WTC11 (cell line): ENCODE data around the gene BLOC1S1. TPM values are rescaled to one million over a fixed set of nuclear protein-coding genes. Genes with fewer than 3 reads are reported as not detected.

Source experiments
- ATAC-seq: fragments of 200-7000 bp; cut with Tn5 transposase; 2 replicates; pipeline ENCODE4 v1.10.0; 2021; ENCODE audit warnings: mild to moderate bottlenecking, moderate library complexity
- CTCF ChIA-PET: fragments of 300-600 bp; sonication (Branson Sonifier 250); formaldehyde crosslinking; loops from one replicate; lab custom pipeline; 2021; ENCODE audit warnings: antibody characterized with exemption; lab: Charles Lee
- POLR2A ChIA-PET: fragments of 350-600 bp; sonication (Branson Sonifier 250); formaldehyde crosslinking; loops from one replicate; lab custom pipeline; 2021; ENCODE audit warnings: antibody characterized with exemption; lab: Charles Lee
- DNase-seq: peaks from one replicate; pipeline ENCODE4 v3.0.0; 2021; ENCODE audit warnings: low spot score
- H3K27ac Mint-ChIP-seq: 2 replicates; pipeline ENCODE4 v1.8.0; 2021; ENCODE audit warnings: mixed read lengths
- H3K27me3 Mint-ChIP-seq: 2 replicates; pipeline ENCODE4 v1.8.0; 2021; ENCODE audit warnings: low read depth, mild to moderate bottlenecking, moderate library complexity, mixed read lengths
- H3K36me3 Mint-ChIP-seq: 2 replicates; pipeline ENCODE4 v1.8.0; 2021; ENCODE audit warnings: mixed read lengths
- H3K4me1 Mint-ChIP-seq: 2 replicates; pipeline ENCODE4 v1.8.0; 2022; ENCODE audit warnings: mixed read lengths
- H3K4me3 Mint-ChIP-seq: 2 replicates; pipeline ENCODE4 v1.8.0; 2021; ENCODE audit warnings: mild to moderate bottlenecking, moderate library complexity, mixed read lengths
- H3K9me3 Mint-ChIP-seq: 2 replicates; pipeline ENCODE4 v1.8.0; 2021; ENCODE audit warnings: mixed read lengths
- ATF6 ChIP-seq: sonication (generic); formaldehyde crosslinking; IDR thresholded peaks from 2 replicates; pipeline ENCODE4 v1.8.1; 2023; ENCODE audit warnings: mild to moderate bottlenecking, missing genetic modification reagents
- CDX4 ChIP-seq: fragments of 250-450 bp; sonication (Bioruptor Pico); IDR thresholded peaks from 2 replicates; pipeline ENCODE4 v1.9.0; 2021; ENCODE audit warnings: moderate library complexity, mild to moderate bottlenecking, inconsistent platforms, borderline replicate concordance
- CTCF ChIP-seq: fragments of 200-600 bp; IDR thresholded peaks from 2 replicates; pipeline ENCODE4 v1.8.0; 2022; ENCODE audit warnings: antibody characterized with exemption
- E2F4 ChIP-seq: sonication (generic); formaldehyde crosslinking; IDR thresholded peaks from 2 replicates; pipeline ENCODE4 v1.8.1; 2022; ENCODE audit warnings: low read depth, mild to moderate bottlenecking, moderate library complexity, missing genetic modification reagents, borderline replicate concordance
- EMX1 ChIP-seq: fragments of 250-450 bp; sonication (Bioruptor Pico); IDR thresholded peaks from 2 replicates; pipeline ENCODE4 v1.8.0; 2021; ENCODE audit warnings: mild to moderate bottlenecking
- HMGXB4 ChIP-seq: sonication (generic); formaldehyde crosslinking; IDR thresholded peaks from 2 replicates; pipeline ENCODE4 v1.8.1; 2023; ENCODE audit warnings: mild to moderate bottlenecking, moderate library complexity, missing genetic modification reagents
- IRF1 ChIP-seq: sonication (generic); formaldehyde crosslinking; IDR thresholded peaks from 2 replicates; pipeline ENCODE4 v1.8.0; 2023; ENCODE audit warnings: missing genetic modification reagents
- JAZF1 ChIP-seq: fragments of 250-450 bp; sonication (Bioruptor Pico); IDR thresholded peaks from 2 replicates; pipeline ENCODE4 v1.9.0; 2021; ENCODE audit warnings: moderate library complexity, mild to moderate bottlenecking, inconsistent platforms
- JUN ChIP-seq: sonication (generic); formaldehyde crosslinking; IDR thresholded peaks from 2 replicates; pipeline ENCODE4 v1.8.0; 2023; ENCODE audit warnings: mild to moderate bottlenecking, missing genetic modification reagents
- NFYB ChIP-seq: sonication (generic); formaldehyde crosslinking; conservative IDR thresholded peaks from 2 replicates; pipeline ENCODE4 v1.8.0; 2022; ENCODE audit warnings: low read depth, missing genetic modification reagents
- NR1H2 ChIP-seq: sonication (generic); formaldehyde crosslinking; IDR thresholded peaks from 2 replicates; pipeline ENCODE4 v1.9.0; 2021; ENCODE audit warnings: mild to moderate bottlenecking, moderate library complexity, missing genetic modification reagents
- NR3C1 ChIP-seq: sonication (generic); formaldehyde crosslinking; conservative IDR thresholded peaks from 2 replicates; pipeline ENCODE4 v1.8.1; 2023; ENCODE audit warnings: low read depth, mild to moderate bottlenecking, missing genetic modification reagents
- PRDM15 ChIP-seq: sonication (generic); formaldehyde crosslinking; IDR thresholded peaks from 2 replicates; pipeline ENCODE4 v1.8.0; 2022; ENCODE audit warnings: missing genetic modification reagents
- SMAD4 ChIP-seq: sonication (generic); formaldehyde crosslinking; IDR thresholded peaks from 2 replicates; pipeline ENCODE4 v1.8.0; 2022; ENCODE audit warnings: mild to moderate bottlenecking, missing genetic modification reagents
- ZBTB21 ChIP-seq: sonication (generic); formaldehyde crosslinking; IDR thresholded peaks from 2 replicates; pipeline ENCODE4 v1.8.1; 2023; ENCODE audit warnings: mild to moderate bottlenecking, missing genetic modification reagents, borderline replicate concordance
- ZBTB43 ChIP-seq: sonication (generic); formaldehyde crosslinking; IDR thresholded peaks from 2 replicates; pipeline ENCODE4 v1.8.1; 2023; ENCODE audit warnings: mild to moderate bottlenecking, missing genetic modification reagents
- ZNF317 ChIP-seq: sonication (generic); formaldehyde crosslinking; IDR thresholded peaks from 2 replicates; pipeline ENCODE4 v1.8.1; 2023; ENCODE audit warnings: low read depth, mild to moderate bottlenecking, moderate library complexity, missing genetic modification reagents, borderline replicate concordance
- ZNF512 ChIP-seq: sonication (generic); formaldehyde crosslinking; IDR thresholded peaks from 2 replicates; pipeline ENCODE4 v1.8.1; 2022; ENCODE audit warnings: missing genetic modification reagents, borderline replicate concordance
- ZSCAN18 ChIP-seq: fragments of 250-450 bp; sonication (Bioruptor Pico); IDR thresholded peaks from 2 replicates; pipeline ENCODE4 v2.1.2; 2022; ENCODE audit warnings: mild to moderate bottlenecking, moderate library complexity
- total RNA-seq: library from RNA; stranded (reverse); gene quantifications from 3 replicates; pipeline ENCODE4 v1.2.3, GENCODE V29; 2021

The BLOC1S1 gene
- total RNA-seq, 1 experiment from 2014 or later = 81.9 TPM

GRCh38 chr12:55695349-55695748 is 20.5 kb upstream of the BLOC1S1 start:
- ChIA-PET POLR2A (no interaction called here), CTCF (interaction anchor here (1.4 to 3.1 kb wide), 2 partner anchors 11 to 14 kb away, joined by 5 to 27 read pairs; partner anchors contain the start of gene ITGA7)
- no peak overlapping the region for H3K27ac Mint-ChIP-seq
- DNase-seq = no peak
- H3K4me3 Mint-ChIP-seq = no peak overlapping the region
- H3K9me3 Mint-ChIP-seq = no peaks in the 10 kb centered on the region
- no peak for TF ChIP-seq PRDM15 (CRISPR knock-in tag)
- no peak for TF ChIP-seq ZBTB43
- TF ChIP-seq ZBTB21 = no peak
- no peak for TF ChIP-seq JUN (CRISPR knock-in tag)
- TF ChIP-seq CDX4 (CRISPR knock-in tag) = no peak
- no peak for TF ChIP-seq NR1H2
- TF ChIP-seq SMAD4 (CRISPR knock-in tag) = no peak
- TF ChIP-seq NFYB (CRISPR knock-in tag) = no peak
- no peak for TF ChIP-seq E2F4 (CRISPR knock-in tag)
- TF ChIP-seq HMGXB4 (CRISPR knock-in tag) = no peak
- TF ChIP-seq ZSCAN18 (CRISPR knock-in tag) = no peak
- TF ChIP-seq JAZF1 (CRISPR knock-in tag) = no peak
- no peak for TF ChIP-seq NR3C1 (CRISPR knock-in tag)
- no peak for TF ChIP-seq IRF1 (CRISPR knock-in tag)
- TF ChIP-seq CTCF = no peak
- TF ChIP-seq EMX1 = no peak
- no peak for TF ChIP-seq ATF6 (CRISPR knock-in tag)
- TF ChIP-seq ZNF512 (CRISPR knock-in tag) = no peak
- TF ChIP-seq ZNF317 (CRISPR knock-in tag) = no peak
- TF ChIP-seq, all 79 proteins: peak for 0
- H3K4me1 Mint-ChIP-seq = no peaks in the 10 kb centered on the region
- H3K36me3 Mint-ChIP-seq = peaks cover 24% of the 10 kb centered on the region
- ATAC-seq = no peak
- no peaks in the 10 kb centered on the region for H3K27me3 Mint-ChIP-seq
